IPS-18c (cell line): Measurements from ENCODE around the gene CST9.

Source experiments
- H3K4me3 ChIP-seq: 2 replicates; pipeline ENCODE4 v1.7.0; 2013; ENCODE audit warnings: low read depth, mild to moderate bottlenecking, low read length, moderate library complexity; ENCODE audit not compliant: insufficient read depth
- H3K9me3 ChIP-seq: one replicate; pipeline ENCODE4 v1.6.1; 2013; ENCODE audit warnings: mild to moderate bottlenecking, low read length, moderate library complexity; ENCODE audit not compliant: control insufficient read depth, insufficient read depth

CST9 gene

GRCh38 chr20:23606652-23607049 lies 934 bp upstream of the CST9 start:
- H3K9me3 ChIP-seq: peaks cover 2% of the 10 kb centered on the region

DNA sequence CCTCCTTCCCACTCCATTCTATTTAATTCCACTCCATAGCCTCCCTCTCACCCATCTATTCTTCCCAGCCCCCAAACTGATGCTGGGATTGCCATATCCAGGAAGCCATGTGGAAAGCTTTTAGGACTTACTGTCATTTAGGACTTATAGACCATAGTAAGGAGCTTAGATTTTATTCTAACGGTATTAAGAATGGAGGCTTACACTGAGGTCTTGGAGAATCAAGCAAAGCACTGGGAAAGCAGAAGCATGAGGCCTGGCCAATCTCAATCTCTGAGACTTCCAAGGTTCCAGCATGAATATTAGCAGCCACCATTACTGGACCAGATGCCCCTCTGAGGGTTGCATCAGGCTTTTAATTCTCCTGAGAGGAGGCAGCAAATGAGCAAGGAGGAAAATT lies 1.4 kb downstream of the CST9 start:
- no peaks in the 10 kb centered on the region for H3K9me3 ChIP-seq
- H3K4me3 ChIP-seq: no peak overlapping the region

More at GRCh38 chr20:23606652-23607049, 934 bp upstream of the CST9 start:
- no peak overlapping the region for H3K4me3 ChIP-seq

GRCh38 chr20:23603321-23603720 lies 2.4 kb downstream of the CST9 start:
- no peaks in the 10 kb centered on the region for H3K9me3 ChIP-seq
- H3K4me3 ChIP-seq: no peak overlapping the region

GRCh38 chr20:23602699-23603098 lies 3.0 kb downstream of the CST9 start:
- Histone ChIP-seq H3K4me3 (no peak overlapping the region), H3K9me3 (no peaks in the 10 kb centered on the region)

- H3K4me3 ChIP-seq: no peak overlapping the region
- H3K9me3 ChIP-seq: no peaks in the 10 kb centered on the region
Observed at GRCh38 chr20:23602241-23602640, 3.5 kb downstream of the CST9 start.

DNA sequence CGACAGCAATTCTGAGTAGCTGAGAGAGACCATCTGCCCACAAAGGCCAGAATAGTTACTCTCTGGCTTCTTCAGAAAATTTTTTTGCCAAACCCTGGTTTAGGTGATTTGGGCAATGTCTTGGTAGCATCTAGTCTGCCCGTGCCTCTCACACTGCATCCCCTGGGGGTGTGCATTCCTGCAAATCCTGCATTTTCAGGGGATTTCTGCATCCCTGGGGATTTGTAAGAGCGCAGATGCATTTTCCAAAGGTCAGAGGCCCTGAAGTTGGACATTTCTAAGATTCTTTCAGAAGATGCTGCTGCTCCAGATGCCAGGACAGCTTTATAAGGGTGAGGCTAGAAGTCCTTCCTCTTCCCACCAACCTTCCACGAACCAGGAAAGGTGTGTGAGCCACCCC lies 4.0 kb downstream of the CST9 start:
- Histone ChIP-seq H3K9me3 (no peaks in the 10 kb centered on the region), H3K4me3 (no peak overlapping the region)

DNA sequence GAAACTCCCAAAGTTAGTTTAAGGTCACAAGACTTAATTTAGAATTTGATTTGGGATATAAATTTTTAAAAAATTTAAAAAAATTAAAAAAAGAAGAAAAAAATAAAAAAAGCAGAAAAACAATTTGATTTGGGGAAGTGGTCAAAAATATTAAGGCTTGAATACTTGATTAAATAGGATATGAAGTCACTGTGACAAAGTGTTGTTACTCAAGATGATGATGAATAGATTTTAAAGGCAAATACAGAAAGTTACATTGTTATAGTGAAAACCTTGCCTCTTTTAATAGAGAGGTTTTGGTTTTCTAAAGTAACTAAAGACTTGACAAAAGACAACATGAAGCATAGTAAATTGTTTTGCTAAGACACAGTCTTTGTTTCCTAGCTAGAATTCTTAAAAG lies 7.2 kb downstream of the CST9 start:
- Histone ChIP-seq H3K9me3 (no peaks in the 10 kb centered on the region), H3K4me3 (no peak overlapping the region)

- Histone ChIP-seq H3K4me3 (no peak overlapping the region), H3K9me3 (no peaks in the 10 kb centered on the region)
Observed at GRCh38 chr20:23596579-23597250, 9.0 kb downstream of the CST9 start.

- H3K9me3 ChIP-seq: no peaks in the 10 kb centered on the region
Observed at GRCh38 chr20:23595941-23596340, 9.8 kb downstream of the CST9 start.

DNA sequence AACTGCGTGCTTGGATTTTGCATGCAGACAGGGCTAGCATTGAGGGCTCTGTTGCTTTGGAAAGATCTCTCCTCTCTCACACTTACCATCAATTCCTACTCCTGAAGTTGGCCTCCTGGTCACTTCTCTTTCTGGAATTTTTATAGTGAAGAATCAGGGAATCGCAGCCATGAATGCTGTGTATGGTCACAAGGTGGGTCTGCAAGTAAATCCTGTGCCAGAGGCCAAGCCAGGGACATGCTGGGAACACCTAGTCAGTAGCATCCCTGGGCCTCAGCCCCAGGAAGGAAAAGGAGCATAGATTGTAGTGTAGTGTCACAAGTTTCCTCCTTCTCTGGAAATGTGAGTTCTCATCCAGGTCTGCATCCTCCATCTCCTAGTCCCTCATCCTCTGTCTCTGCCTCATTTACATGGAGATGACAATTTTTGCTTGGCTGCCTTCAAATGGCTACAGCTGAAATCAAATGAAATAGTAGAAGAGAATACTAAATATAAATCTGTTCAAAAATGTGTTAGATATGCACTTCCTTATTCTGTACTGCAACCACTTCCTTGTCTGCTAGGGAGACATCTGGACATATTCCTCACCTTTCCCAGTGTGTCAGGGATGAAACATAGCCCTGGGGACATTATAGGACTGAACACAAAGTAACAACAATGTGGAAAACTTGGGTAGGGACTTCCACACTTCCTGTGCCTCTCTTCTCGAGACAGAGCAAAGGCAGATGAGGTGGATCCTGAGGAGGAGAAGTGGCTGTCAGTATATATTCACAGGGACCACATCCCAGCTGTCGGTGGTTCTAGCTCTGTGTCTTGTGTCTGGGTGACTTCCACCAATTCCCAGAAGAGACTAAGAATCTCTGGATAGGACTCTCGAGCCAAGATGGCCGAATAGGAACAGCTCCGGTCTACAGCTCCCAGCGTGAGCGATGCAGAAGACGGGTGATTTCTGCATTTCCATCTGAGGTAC lies 17.0 kb downstream of the CST9 start:
- H3K4me3 ChIP-seq: no peak overlapping the region; the same call in 1 of the 2 replicates
- peaks cover 7% of the 10 kb centered on the region for H3K9me3 ChIP-seq

More at GRCh38 chr20:23595941-23596340, 9.8 kb downstream of the CST9 start:
- no peak overlapping the region for H3K4me3 ChIP-seq

GRCh38 chr20:23587631-23588030 lies 18.1 kb downstream of the CST9 start:
- Histone ChIP-seq H3K9me3 (peaks cover 7% of the 10 kb centered on the region), H3K4me3 (no peak overlapping the region)

GRCh38 chr20:23586735-23587525 lies 18.8 kb downstream of the CST9 start:
- Histone ChIP-seq H3K4me3 (no peak overlapping the region), H3K9me3 (peaks cover 7% of the 10 kb centered on the region)

DNA sequence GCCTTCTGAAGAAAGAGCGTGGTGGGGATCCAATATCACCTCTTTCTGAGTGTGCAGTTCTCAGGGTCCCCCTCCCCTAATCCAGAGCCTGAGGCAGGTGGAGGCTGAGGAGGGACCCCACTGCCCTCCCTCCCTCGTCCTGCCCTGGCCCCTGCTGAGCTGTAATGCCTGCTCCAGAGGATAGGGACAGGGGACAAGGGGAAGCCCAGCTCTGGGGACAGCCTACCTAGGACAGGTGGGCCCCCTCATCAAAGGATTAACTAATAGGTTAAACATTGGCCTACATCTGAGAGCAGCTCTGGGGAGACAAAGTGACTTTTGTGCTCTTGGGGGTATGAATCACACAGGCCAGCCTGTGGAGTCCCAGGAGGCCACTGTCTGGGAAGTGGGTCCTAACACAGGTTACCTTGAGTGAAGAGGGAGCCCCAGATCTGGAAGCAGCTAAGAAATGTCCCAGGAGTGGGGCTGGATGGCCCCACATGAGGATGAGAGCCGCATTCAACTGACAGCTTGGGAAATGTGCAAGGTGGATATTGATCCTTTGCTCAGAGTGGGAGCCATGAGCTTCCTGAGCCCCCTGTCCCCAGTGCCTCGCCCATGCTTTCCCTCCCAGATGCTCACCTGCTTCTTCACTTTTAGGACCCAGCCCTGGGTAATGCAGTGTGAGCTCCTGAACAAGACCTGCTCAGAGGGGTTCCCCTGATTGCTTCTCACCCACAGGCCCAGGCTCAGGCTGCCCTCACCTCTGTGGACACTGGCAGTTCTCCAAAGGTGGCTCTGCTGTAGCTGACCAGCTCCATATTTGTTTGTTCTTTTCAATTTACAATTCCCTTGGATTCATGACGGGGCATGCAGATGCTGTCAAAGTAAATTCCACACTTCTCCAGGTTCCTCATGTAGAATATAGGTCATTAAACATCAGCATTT lies 19.6 kb downstream of the CST9 start:
- Histone ChIP-seq H3K9me3 (peaks cover 7% of the 10 kb centered on the region), H3K4me3 (no peak overlapping the region)

DNA sequence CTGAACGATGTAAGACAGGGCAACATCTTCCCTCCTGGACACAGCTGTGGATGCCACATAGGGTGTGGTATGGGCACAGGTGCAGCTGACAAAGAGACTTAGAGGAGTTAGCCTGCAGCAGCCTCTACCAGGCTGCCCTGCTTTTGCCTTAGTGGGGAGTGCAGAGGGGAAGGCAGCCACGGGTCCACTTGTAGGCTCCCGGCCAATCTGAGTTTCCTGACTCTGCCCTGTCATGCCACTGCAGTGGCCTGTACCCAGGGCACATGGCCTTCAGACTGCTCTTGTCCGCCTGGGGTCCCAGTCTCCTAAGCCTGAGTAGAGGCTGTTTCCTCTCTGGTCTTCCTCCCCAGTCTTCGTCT lies 20.3 kb downstream of the CST9 start:
- peaks cover 7% of the 10 kb centered on the region for H3K9me3 ChIP-seq
- H3K4me3 ChIP-seq: no peak overlapping the region

DNA sequence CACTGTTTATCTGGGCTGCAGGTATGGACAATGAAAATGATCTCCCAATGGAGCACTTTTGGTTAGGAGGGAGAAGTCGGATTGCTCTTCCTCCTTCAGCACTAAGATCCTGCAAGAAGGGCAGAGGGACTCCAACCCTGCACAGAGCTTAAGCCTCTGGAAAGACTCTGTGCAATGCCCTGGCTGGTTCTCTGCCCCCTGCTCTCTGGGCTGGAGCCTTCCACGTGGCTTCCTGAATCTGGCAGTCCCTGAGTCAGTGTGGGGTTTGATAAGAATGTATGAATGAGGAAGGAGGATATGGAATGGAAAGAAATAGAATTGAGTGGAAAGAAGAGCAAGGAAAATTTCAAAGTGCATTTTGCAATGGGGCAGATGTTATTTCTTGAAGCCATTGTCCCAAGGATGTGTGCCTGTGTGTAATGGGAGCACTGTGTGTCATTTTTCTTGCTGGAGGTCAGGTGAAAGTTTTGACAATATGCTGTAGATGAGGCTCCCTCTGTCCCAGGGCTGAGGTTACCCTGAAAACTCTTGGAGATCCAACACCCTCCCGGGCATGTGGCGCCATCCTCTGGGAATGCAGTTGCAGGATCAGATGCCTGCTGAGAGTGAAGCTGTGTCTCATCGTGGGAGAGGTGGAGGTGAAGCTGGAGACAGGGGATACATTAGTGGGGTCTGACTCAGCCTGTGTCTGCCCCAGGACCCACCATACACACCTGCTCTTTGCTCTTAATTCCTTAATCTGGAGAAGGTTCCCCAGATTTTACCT lies 21.1 kb downstream of the CST9 start:
- peaks cover 7% of the 10 kb centered on the region for H3K9me3 ChIP-seq
- no peak overlapping the region for H3K4me3 ChIP-seq

- no peak overlapping the region for H3K4me3 ChIP-seq
- peaks cover 7% of the 10 kb centered on the region for H3K9me3 ChIP-seq
Observed at GRCh38 chr20:23583526-23583925, 22.2 kb downstream of the CST9 start.
